HL-60 (cell line): Measurements from ENCODE around the gene PIP5K1A.

ENCODE experiments used
- POLR2AphosphoS5 ChIP-seq: IDR thresholded peaks from 2 replicates; pipeline ENCODE4 v1.6.1; 2012; ENCODE audit warnings: low read depth
- TF ChIP-seq, protein P1 (sequence below): IDR thresholded peaks from one replicate; pipeline ENCODE4 v1.5.1; 2011; ENCODE audit warnings: low read length, control low read depth, inconsistent platforms; ENCODE audit not compliant: insufficient read depth

DNA sequence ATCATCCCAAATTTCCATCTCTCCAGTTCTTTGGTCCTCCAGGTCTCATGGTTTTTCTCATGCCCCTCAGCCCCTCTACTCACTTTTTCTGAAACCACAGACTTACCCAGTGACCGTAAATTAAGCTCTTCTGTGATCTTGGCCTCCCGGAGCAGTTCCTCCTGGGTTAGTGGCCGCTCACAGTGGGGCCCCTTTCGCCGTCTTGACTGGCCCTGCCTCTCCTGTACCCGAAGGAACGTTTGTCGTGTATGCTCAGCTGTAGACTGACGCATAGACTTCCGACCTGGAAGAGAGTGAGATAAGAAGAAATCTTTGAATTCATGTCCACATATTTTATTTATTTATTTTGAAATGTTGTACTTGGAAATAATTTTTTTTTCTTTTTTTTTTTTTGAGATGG lies 14.1 kb upstream of the PIP5K1A start:
- TF ChIP-seq, protein P1, sequence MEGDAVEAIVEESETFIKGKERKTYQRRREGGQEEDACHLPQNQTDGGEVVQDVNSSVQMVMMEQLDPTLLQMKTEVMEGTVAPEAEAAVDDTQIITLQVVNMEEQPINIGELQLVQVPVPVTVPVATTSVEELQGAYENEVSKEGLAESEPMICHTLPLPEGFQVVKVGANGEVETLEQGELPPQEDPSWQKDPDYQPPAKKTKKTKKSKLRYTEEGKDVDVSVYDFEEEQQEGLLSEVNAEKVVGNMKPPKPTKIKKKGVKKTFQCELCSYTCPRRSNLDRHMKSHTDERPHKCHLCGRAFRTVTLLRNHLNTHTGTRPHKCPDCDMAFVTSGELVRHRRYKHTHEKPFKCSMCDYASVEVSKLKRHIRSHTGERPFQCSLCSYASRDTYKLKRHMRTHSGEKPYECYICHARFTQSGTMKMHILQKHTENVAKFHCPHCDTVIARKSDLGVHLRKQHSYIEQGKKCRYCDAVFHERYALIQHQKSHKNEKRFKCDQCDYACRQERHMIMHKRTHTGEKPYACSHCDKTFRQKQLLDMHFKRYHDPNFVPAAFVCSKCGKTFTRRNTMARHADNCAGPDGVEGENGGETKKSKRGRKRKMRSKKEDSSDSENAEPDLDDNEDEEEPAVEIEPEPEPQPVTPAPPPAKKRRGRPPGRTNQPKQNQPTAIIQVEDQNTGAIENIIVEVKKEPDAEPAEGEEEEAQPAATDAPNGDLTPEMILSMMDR: no peak
- TF ChIP-seq POLR2AphosphoS5: no peak
